Body of pancreas (tissue), 4 donors: ENCODE measurements around the gene M6PR.

Experiments
- CTCF ChIP-seq, 7 experiments: fragments of 450-650 bp in 4 of 7; fragments of 200-600 bp in 3 of 7; sonication (generic) in 3 of 7; IDR thresholded peaks; one replicate each; pipeline ENCODE4 v1.5.1; 2016 to 2019; ENCODE audit warnings: antibody characterized with exemption in 7 of 7
- POLR2A ChIP-seq, 3 donors: fragments of 450-650 bp; IDR thresholded peaks; one replicate each; pipeline ENCODE4 v1.6.1; 2016; ENCODE audit warnings: antibody characterized with exemption in 3 of 3, mild to moderate bottlenecking in 2 of 3

GRCh38 chr12:8995021-8995775 lies 45.8 kb upstream of the M6PR start:
- TF ChIP-seq CTCF (IDR thresholded peaks at IDR 0.05) (no peak), POLR2A (IDR thresholded peaks at IDR 0.05) (no peak)
